ENCODE results near the gene CALHM3.

The CALHM3 gene

GRCh38 chr10:103427866-103428265 lies 51.2 kb downstream of the CALHM3 start:
- H3K36me3 ChIP-seq (ENCODE audit: insufficient read depth, low read length) = peaks cover 98% of the 10 kb centered on the region
- 94% methylated on average over 9 of the region's 9 CpGs for WGBS
- no peak overlapping the region for H3K9ac ChIP-seq (ENCODE audit: low read depth, low read length)

GRCh38 chr10:103423748-103424147 lies 55.3 kb downstream of the CALHM3 start:
- no peaks in the 10 kb centered on the region for H3K9me3 ChIP-seq (ENCODE audit: insufficient read depth, low read depth, low read length)
- H3K27ac ChIP-seq (ENCODE audit: low read depth, low read length) = no peak overlapping the region
- H3K4me1 ChIP-seq (ENCODE audit: insufficient read depth, low read length) = no peaks in the 10 kb centered on the region
- no peaks in the 10 kb centered on the region for H3K27me3 ChIP-seq (ENCODE audit: insufficient read depth, low read length)
- H3K9ac ChIP-seq (ENCODE audit: low read depth, low read length) = no peak overlapping the region
- H3K36me3 ChIP-seq (ENCODE audit: insufficient read depth, low read length) = peaks cover 94% of the 10 kb centered on the region
- WGBS = 95% methylated on average over 5 of the region's 5 CpGs
- H3K4me3 ChIP-seq (ENCODE audit: low read length) = no peak overlapping the region

More at GRCh38 chr10:103427866-103428265, 51.2 kb downstream of the CALHM3 start:
- Histone ChIP-seq H3K4me1 (ENCODE audit: insufficient read depth, low read length) (no peaks in the 10 kb centered on the region), H3K9me3 (ENCODE audit: insufficient read depth, low read depth, low read length) (no peaks in the 10 kb centered on the region), H3K27me3 (ENCODE audit: insufficient read depth, low read length) (no peaks in the 10 kb centered on the region), H3K27ac (ENCODE audit: low read depth, low read length) (no peak overlapping the region), H3K4me3 (ENCODE audit: low read length) (no peak overlapping the region)
